ENCODE measurements around the gene FUT6.

The FUT6 gene

GRCh38 chr19:5814852-5815246 is 24.7 kb downstream of the FUT6 start:
- H3F3A ChIP-seq (ENCODE audit: low read depth): no peaks in the 10 kb centered on the region
- TF ChIP-seq EZH2phosphoT487 (IDR thresholded peaks at IDR 0.05; ENCODE audit: borderline replicate concordance): no peak
- TF ChIP-seq, protein P1, sequence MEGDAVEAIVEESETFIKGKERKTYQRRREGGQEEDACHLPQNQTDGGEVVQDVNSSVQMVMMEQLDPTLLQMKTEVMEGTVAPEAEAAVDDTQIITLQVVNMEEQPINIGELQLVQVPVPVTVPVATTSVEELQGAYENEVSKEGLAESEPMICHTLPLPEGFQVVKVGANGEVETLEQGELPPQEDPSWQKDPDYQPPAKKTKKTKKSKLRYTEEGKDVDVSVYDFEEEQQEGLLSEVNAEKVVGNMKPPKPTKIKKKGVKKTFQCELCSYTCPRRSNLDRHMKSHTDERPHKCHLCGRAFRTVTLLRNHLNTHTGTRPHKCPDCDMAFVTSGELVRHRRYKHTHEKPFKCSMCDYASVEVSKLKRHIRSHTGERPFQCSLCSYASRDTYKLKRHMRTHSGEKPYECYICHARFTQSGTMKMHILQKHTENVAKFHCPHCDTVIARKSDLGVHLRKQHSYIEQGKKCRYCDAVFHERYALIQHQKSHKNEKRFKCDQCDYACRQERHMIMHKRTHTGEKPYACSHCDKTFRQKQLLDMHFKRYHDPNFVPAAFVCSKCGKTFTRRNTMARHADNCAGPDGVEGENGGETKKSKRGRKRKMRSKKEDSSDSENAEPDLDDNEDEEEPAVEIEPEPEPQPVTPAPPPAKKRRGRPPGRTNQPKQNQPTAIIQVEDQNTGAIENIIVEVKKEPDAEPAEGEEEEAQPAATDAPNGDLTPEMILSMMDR (conservative IDR thresholded peaks at IDR 0.05; ENCODE audit: low read length): no peak
- H2AFZ ChIP-seq (ENCODE audit: low read length): no peak overlapping the region
- H3K9ac ChIP-seq (ENCODE audit: low read depth, low read length, poor library complexity, severe bottlenecking): no peak overlapping the region
- H3K4me3 ChIP-seq (ENCODE audit: low read length, poor library complexity, severe bottlenecking): no peak overlapping the region
- H3K4me1 ChIP-seq (ENCODE audit: insufficient read depth, low read length, poor library complexity, severe bottlenecking): no peaks in the 10 kb centered on the region
- no peak overlapping the region for H3K4me2 ChIP-seq (ENCODE audit: low read depth, low read length, poor library complexity, severe bottlenecking)
- H3K79me2 ChIP-seq (ENCODE audit: insufficient read depth, low read length): no peaks in the 10 kb centered on the region
- H3K9me3 ChIP-seq (ENCODE audit: insufficient read depth, low read depth, low read length): no peaks in the 10 kb centered on the region
- no peaks in the 10 kb centered on the region for H3K9me2 ChIP-seq (replicated peaks; ENCODE audit: low read depth, low read length)
- no peaks in the 10 kb centered on the region for H4K20me1 ChIP-seq (ENCODE audit: insufficient read depth, low read length, poor library complexity, severe bottlenecking)
- no peaks in the 10 kb centered on the region for H3K36me3 ChIP-seq (ENCODE audit: insufficient read depth, low read length)
- H3K27me3 ChIP-seq (ENCODE audit: insufficient read depth, low read length, poor library complexity, severe bottlenecking): no peaks in the 10 kb centered on the region

GRCh38 chr19:5814123-5814851 is 25.2 kb downstream of the FUT6 start:
- Histone ChIP-seq H3K9me2 (replicated peaks; ENCODE audit: low read depth, low read length) (no peaks in the 10 kb centered on the region), H3K36me3 (ENCODE audit: insufficient read depth, low read length) (no peaks in the 10 kb centered on the region), H3K4me2 (ENCODE audit: low read depth, low read length, poor library complexity, severe bottlenecking) (no peak overlapping the region), H3K9me3 (ENCODE audit: insufficient read depth, low read depth, low read length) (no peaks in the 10 kb centered on the region), H4K20me1 (ENCODE audit: insufficient read depth, low read length, poor library complexity, severe bottlenecking) (no peaks in the 10 kb centered on the region), H3K27me3 (ENCODE audit: insufficient read depth, low read length, poor library complexity, severe bottlenecking) (no peaks in the 10 kb centered on the region), H2AFZ (ENCODE audit: low read length) (no peak overlapping the region), H3K79me2 (ENCODE audit: insufficient read depth, low read length) (no peaks in the 10 kb centered on the region), H3K9ac (ENCODE audit: low read depth, low read length, poor library complexity, severe bottlenecking) (no peak overlapping the region), H3F3A (ENCODE audit: low read depth) (no peaks in the 10 kb centered on the region), H3K4me1 (ENCODE audit: insufficient read depth, low read length, poor library complexity, severe bottlenecking) (no peaks in the 10 kb centered on the region), H3K4me3 (ENCODE audit: low read length, poor library complexity, severe bottlenecking) (no peak overlapping the region)
- TF ChIP-seq, protein P1 (conservative IDR thresholded peaks at IDR 0.05; ENCODE audit: low read length): no peak
- TF ChIP-seq EZH2phosphoT487 (IDR thresholded peaks at IDR 0.05; ENCODE audit: borderline replicate concordance): no peak

GRCh38 chr19:5811117-5811516 is 28.4 kb downstream of the FUT6 start:
- no peak overlapping the region for H3K4me2 ChIP-seq (ENCODE audit: low read depth, low read length, poor library complexity, severe bottlenecking)
- no peak for TF ChIP-seq EZH2phosphoT487 (IDR thresholded peaks at IDR 0.05; ENCODE audit: borderline replicate concordance)
- TF ChIP-seq, protein P1 (conservative IDR thresholded peaks at IDR 0.05; ENCODE audit: low read length): no peak
- no peaks in the 10 kb centered on the region for H3F3A ChIP-seq (ENCODE audit: low read depth)
- H4K20me1 ChIP-seq (ENCODE audit: insufficient read depth, low read length, poor library complexity, severe bottlenecking): no peaks in the 10 kb centered on the region
- H3K4me3 ChIP-seq (ENCODE audit: low read length, poor library complexity, severe bottlenecking): no peak overlapping the region
- H3K9me2 ChIP-seq (replicated peaks; ENCODE audit: low read depth, low read length): no peaks in the 10 kb centered on the region
- no peak overlapping the region for H2AFZ ChIP-seq (ENCODE audit: low read length)
- H3K9ac ChIP-seq (ENCODE audit: low read depth, low read length, poor library complexity, severe bottlenecking): no peak overlapping the region
- H3K9me3 ChIP-seq (ENCODE audit: insufficient read depth, low read depth, low read length): no peaks in the 10 kb centered on the region
- no peaks in the 10 kb centered on the region for H3K79me2 ChIP-seq (ENCODE audit: insufficient read depth, low read length)
- H3K27me3 ChIP-seq (ENCODE audit: insufficient read depth, low read length, poor library complexity, severe bottlenecking): no peaks in the 10 kb centered on the region
- H3K36me3 ChIP-seq (ENCODE audit: insufficient read depth, low read length): no peaks in the 10 kb centered on the region
- no peaks in the 10 kb centered on the region for H3K4me1 ChIP-seq (ENCODE audit: insufficient read depth, low read length, poor library complexity, severe bottlenecking)

Data from Loucy (cell line).